RPMI7951 (cell line): ENCODE measurements around the gene LCMT1. TPM values are rescaled to one million over a fixed set of nuclear protein-coding genes. Genes with fewer than 3 reads are reported as not detected.

ENCODE experiments used
- DNase-seq: peaks from one replicate; pipeline ENCODE4 v3.0.0-alpha.2; 2012; ENCODE audit warnings: low read depth
- total RNA-seq: library from RNA; depleted of rRNA; stranded (reverse); fragments of >200 nt; shearing (Covaris generic); gene quantifications from 2 replicates; pipeline ENCODE4 v1.2.3, GENCODE V29; 2014; rRNA removed

Gene LCMT1
- total RNA-seq, 1 experiment from 2014 or later: 50.6 TPM

DNA sequence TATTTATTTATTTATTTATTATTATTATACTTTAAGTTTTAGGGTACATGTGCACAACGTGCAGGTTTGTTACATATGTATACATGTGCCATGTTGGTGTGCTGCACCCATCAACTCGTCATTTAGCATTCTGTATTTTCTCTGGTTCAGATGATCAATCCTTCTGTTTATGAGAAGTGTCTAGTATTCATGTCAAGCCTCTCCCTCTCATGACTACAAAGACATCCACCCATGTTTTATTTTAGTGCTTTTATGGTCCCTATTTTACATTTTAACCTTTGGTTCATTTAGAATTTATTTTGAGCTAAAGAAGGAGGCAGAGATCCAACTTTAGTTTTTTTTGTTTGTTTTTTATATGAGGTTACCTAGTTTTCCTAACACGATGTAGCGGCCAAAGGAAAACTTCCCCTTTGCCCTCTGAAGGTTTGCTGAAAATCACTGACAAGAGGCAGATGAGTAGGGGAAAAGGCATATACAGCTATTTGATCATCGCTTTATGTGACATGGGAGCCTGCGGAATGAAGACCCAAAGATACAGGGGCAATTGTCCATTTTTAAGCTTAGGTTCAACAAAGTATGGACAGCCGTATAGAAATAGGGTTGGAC is 82.8 kb downstream of the LCMT1 start:
- no peak for DNase-seq

DNA sequence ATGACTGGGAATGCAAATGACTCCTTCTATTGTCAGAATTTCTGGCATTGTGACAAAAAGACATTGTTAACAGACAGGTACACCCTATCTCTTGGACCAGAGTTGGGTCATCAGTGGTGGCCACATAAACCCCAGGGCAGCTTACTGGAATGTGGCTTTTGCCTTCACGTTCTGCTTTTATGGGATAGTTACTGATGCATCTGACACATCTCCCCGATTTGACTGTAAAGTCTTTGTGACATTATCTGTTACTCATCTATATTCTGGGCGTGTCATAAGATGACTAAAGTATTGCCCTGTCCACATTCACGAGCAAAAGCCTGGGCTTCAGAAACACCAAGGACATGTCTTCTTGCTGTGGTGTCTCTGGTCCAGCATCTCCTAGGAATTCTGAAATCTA is 86.5 kb downstream of the LCMT1 start:
- peak; percentile 56 for DNase-seq

DNA sequence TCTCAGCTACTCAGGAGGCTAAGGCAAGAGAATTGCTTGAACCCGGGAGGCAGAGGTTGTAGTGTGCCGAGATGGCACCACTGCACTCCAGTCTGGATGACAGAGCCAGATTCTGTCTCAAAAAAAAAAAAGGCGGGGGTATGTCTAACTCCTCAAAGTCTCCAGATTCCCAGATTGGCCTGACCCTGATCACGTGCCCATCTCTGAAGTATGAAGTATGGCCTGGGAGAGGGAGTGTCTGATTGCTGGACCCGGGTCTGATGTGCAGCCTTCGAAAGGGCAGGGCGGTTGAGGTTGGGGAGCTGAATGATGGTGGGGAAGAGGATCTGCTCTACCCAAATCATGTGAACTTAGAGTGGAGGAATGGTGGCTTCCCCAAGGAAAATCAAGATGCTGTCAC is 87.9 kb downstream of the LCMT1 start:
- no peak for DNase-seq

DNA sequence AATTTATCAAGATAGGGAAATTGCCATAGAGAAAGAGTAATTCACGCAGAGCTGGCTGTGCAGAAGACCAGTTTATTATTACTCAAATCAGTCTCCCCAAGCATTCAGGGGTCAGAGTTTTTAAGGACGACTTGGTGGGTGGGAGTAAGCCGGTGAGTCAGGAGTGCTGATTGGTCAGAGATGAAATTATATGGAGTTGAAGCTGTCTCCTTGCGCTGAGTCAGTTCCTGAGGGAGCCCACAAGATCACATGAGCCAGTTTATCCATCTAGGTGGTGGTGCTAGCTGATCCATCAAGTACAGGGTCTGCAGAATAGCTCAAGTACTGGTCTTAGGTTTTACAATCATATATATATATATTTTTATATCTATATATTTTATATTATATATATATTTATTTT is 99.2 kb downstream of the LCMT1 start:
- peak; percentile 78 for DNase-seq

DNA sequence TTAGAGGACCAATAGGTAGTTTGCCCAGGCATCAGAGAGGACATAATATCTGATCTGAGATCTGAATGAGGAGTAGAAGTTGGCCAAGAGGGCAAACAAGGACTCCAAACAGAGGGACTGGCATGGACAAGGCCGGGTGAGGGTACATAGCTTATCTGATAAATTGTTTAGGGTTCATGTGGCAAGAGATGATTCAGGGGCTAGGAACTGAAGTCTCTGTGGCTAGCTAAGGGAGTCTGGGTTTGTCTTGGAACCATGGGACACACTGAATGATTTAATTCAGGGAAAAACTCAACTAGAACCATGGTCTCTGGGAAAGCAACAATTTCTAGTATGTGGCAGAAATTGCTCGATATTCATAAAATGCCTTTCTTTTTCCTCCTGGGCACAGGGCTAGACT is 101.1 kb downstream of the LCMT1 start:
- DNase-seq: no peak

DNA sequence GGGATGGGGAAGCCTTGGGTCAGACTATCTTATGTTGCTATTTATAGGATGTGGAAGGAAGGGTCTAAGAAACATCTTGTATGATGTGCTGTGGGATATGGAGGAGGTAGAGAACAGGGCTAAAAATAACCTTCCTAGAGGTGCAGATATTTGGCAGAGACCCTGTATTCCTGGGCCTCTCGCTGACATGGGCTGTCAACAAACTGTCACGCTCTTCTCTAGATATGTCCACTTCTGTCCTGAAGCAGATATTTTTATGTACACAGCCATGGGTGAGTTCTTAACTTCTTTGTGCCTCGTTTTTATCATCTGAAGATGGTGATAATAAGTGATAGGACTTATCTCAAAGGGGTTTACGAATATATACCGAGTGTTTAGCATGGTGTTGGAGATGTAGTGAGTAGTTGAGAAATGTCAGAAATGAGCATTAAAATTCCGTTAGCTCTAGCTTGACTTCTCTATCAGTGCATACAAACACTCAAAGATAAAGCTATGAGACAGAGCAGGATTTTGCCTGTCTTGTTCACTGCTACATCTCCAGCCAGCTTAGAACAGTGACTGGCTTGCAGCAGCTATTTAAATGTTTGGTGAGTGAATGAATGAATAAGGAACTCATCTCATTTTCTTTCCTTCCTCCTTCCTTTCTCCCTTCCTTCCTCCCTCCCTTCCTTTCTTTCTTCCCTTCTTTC is 102.3 kb downstream of the LCMT1 start:
- DNase-seq: no peak

DNA sequence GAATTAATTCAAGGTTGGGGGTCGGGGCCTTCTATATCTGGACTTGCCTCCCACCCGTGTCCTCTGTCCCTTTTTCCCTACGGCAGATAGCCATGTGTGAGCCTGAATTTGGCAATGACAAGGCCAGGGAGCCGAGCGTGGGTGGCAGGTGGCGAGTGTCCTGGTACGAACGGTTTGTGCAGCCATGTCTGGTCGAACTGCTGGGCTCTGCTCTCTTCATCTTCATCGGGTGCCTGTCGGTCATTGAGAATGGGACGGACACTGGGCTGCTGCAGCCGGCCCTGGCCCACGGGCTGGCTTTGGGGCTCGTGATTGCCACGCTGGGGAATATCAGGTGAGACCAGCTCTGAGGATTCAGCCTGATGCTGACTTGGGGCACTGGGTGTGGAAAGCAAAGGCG is 105.6 kb downstream of the LCMT1 start:
- no peak for DNase-seq

DNA sequence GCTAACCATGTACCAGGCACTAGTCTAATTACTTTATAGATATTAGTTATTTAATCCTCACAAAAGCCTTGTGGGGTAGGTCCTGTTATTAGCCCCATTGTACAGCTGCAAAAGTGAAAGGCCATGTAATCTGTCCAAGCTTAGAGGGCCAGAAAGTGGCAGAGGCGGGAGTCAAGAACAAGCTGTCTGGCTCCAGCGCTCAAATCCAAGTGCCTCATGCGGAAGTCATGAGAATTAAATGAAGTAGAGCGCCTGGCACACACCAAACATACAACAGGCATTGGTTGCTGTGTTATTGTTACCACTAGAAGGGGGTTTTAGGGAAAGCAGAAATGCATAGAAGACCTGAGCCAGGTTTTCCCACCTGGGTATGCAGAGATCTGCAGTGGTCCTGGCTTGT is 106.4 kb downstream of the LCMT1 start:
- no peak for DNase-seq

DNA sequence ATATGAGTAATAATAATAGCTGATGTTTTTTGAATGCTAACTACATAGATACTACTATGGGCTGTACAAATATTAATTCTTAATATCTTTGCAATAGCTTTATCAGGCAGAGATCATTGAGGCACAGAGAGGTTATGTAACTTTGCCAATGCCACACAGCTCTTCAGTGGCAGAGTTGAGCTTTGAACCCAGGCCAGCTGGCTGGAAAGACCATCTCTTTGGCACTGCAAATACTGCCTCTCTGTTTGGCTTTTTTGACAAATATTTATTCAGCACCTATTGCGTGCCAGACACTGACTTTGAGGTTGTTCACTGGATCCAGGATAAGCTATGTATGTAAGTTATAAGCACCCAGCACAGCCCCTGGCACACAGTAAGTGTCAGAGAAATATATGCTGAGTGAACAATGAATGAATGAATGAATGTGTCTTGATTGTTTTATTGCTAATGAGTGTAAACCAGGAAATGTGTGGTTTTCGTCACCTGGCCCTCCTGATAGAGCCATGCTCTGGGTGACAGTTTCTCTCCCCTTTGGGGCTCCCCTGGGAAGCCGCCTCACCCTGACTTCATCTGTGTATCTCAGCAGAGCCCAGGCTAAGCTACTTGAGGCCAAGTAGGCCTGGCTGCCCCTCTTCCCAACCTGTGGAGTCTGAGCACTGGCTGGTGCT is 107.7 kb downstream of the LCMT1 start:
- no peak for DNase-seq

DNA sequence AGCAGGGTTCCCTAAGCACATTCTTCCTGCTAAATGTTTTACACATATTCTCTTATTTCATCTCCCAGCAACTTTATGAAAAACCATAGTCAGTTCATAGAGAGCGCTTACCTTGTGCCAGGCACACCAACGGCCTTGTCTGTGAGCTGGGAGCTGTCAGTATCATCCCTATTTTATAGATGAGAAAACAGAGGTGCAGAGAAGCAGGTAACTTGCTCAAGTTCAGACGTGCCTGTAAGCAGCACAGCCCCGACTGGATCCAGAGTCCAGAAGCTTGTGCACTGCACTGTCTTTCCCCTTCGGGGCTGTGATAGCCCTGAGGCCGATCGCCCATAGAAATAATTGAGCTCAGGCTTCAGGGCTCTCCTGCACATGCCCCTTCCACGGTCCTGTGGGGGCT is 111.4 kb downstream of the LCMT1 start:
- no peak for DNase-seq

DNA sequence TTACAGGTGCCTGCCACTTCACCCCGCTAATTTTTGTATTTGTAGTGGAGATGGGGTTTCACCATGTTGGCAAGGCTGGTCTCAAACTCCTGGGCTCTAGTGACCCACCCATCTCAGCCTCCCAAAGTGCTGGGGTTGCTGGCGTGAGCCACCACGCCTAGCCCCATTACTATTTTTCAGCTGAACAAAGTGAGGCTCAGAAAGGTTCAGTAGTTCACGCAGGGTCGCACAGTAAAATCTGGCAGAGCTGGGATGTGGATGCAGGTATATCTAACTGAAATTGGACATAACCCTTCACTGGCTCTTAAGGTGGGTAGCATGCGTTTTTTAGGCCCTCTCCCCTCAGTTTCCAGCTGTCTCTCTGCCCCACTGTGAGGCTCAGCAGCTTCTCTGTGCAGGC is 112.4 kb downstream of the LCMT1 start:
- DNase-seq: no peak

DNA sequence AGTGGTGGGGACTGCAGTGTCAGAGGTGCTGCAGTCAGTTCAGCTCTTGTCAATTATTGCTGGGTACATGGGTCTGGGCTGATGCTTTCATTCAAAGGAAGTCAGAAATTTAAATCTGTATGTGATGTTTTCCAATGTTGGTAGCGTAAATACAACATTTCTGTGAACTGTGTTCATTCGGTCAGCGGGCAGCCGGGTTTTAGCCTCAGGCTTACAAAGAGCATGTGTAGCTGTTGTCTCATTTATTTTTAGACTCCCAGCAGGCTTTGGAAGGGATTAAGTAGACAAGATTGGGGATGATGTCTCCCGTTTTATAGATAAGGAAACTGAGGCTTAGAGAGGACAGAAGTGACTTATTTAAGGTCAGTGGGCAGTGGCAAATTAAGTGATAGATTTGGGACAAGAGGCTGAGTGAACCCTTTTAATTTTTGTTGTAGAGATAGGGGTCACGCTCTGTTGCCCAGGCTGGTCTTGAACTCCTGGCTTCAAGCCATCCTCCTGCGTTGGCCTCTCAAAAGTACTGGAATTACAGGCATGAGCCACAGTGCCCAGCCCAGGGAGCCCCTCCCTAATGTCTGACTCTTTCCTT is 113.3 kb downstream of the LCMT1 start:
- no peak for DNase-seq

Other genes with a start within 250 kb of the LCMT1 start
- 19.8 and 23.4 TPM in 2 replicates for gene ARHGAP17, start 96.4 kb upstream of the LCMT1 start, total RNA-seq
- not detected in 2 replicates for gene AQP8, start 105.2 kb downstream of the LCMT1 start, total RNA-seq
- gene ZKSCAN2, start 146.1 kb downstream of the LCMT1 start, total RNA-seq: 2.2 and 2.5 TPM in 2 replicates